Lower leg skin (tissue), 3 donors: ENCODE measurements around the gene ECE1.

Experiments
- POLR2A ChIP-seq, 2 donors: fragments of 450-650 bp; IDR thresholded peaks; one replicate each; pipeline ENCODE4 v1.6.1; 2016 to 2017; ENCODE audit warnings: antibody characterized with exemption in 2 of 2, mild to moderate bottlenecking in 1 of 2, moderate library complexity in 1 of 2
- TF ChIP-seq, protein P1 (sequence below), 3 donors: fragments of 450-650 bp; IDR thresholded peaks; one replicate each; pipeline ENCODE4 v1.5.1; 2016; ENCODE audit warnings: antibody characterized with exemption in 3 of 3, mild to moderate bottlenecking in 3 of 3, moderate library complexity in 2 of 3

DNA sequence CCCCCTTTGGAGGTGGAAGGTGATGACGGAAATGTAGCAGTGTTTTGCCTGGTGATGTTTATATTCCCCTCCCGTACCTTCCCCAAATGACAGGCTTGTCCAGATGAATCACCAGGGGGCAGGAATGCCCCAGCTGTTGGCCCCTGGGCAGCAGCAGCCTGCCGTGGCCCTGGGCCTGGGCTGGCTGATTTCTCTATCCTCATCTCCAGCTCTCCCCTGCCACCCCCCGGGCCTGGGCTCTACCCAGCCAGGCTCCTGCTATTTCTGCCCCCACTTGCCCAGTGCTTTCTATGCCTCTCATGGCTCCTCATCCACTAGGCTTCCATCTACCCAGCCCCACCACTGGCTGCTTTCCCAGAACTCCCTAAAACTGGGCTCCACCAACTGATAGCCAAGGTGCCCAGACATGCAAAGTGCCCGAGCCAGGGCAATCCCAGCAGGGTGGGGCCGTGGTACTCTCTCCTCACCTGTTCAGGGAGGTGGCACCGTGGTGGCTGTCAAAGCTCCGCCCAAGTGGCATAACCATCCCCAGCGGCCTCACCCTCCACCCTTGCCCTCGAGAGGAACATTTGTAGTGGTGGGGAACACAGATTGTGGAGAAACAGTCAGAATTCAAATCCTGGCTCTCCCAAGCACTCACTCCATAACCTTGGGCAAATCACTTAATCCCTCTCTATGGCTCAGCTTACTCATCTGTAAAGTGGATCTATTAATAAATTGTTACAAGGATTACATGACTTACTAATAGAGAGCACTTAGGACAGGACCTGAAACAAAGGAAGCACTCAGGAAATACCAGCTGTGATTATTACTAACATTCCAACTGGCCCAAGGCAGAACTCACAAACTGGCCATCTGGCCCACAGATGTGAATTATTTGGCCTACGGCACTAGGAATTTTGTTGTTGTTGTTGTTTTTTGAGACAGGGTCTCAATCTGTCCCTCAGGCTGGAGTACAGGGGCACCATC lies 12.8 kb upstream of the ECE1 start:
- TF ChIP-seq, protein P1, sequence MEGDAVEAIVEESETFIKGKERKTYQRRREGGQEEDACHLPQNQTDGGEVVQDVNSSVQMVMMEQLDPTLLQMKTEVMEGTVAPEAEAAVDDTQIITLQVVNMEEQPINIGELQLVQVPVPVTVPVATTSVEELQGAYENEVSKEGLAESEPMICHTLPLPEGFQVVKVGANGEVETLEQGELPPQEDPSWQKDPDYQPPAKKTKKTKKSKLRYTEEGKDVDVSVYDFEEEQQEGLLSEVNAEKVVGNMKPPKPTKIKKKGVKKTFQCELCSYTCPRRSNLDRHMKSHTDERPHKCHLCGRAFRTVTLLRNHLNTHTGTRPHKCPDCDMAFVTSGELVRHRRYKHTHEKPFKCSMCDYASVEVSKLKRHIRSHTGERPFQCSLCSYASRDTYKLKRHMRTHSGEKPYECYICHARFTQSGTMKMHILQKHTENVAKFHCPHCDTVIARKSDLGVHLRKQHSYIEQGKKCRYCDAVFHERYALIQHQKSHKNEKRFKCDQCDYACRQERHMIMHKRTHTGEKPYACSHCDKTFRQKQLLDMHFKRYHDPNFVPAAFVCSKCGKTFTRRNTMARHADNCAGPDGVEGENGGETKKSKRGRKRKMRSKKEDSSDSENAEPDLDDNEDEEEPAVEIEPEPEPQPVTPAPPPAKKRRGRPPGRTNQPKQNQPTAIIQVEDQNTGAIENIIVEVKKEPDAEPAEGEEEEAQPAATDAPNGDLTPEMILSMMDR (IDR thresholded peaks at IDR 0.05), result no peak
- no peak for TF ChIP-seq POLR2A (IDR thresholded peaks at IDR 0.05)
